ENCODE data around the gene NFIA. TPM values are rescaled to one million over a fixed set of nuclear protein-coding genes. Genes with fewer than 3 reads are reported as not detected.

The NFIA gene
- total and polyA plus RNA-seq, 8 donors, result 9.6 to 108 (median 37.2) TPM

DNA sequence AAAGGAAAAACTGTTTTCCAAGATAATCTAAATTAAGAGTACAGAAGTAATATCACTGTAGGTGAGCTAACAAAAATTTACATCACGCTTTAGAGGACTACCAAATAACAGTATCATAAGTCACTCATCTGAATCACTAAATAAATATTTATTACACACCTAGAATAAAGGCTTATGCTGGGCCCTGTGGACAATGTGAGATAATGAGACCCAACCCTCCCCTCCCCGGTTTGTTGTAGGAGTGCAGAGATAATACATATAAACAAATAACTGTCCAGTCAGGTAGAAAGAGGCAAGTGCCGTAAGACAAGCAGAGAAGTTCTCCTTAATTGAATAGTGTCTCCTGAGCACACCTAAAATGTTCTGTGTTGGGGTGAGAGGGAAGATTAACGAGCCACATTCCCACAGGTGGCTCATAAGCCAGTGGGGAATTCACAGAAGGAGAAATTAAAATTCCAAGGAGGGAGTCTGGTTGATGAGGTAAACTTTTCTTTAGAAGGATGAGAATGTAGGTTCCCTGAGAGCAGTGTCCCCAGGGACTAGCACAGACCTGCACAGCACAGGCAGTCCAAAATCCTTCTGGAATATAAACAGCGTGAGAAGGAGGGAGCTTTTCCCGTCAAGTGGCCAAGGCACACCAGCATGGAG is 241.4 kb downstream of the NFIA start:
- TF ChIP-seq, protein P1, sequence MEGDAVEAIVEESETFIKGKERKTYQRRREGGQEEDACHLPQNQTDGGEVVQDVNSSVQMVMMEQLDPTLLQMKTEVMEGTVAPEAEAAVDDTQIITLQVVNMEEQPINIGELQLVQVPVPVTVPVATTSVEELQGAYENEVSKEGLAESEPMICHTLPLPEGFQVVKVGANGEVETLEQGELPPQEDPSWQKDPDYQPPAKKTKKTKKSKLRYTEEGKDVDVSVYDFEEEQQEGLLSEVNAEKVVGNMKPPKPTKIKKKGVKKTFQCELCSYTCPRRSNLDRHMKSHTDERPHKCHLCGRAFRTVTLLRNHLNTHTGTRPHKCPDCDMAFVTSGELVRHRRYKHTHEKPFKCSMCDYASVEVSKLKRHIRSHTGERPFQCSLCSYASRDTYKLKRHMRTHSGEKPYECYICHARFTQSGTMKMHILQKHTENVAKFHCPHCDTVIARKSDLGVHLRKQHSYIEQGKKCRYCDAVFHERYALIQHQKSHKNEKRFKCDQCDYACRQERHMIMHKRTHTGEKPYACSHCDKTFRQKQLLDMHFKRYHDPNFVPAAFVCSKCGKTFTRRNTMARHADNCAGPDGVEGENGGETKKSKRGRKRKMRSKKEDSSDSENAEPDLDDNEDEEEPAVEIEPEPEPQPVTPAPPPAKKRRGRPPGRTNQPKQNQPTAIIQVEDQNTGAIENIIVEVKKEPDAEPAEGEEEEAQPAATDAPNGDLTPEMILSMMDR (IDR thresholded peaks at IDR 0.05), result no peak
- no peak for TF ChIP-seq POLR2AphosphoS5 (IDR thresholded peaks at IDR 0.05)
- TF ChIP-seq EP300 (IDR thresholded peaks at IDR 0.05), result no peak
- no peak for TF ChIP-seq POLR2A (IDR thresholded peaks at IDR 0.05)
- intact Hi-C loops (cut with DNase I; ENCODE audit: low total_unique reads), result loop anchor here (10.0 kb wide), 1 partner anchor 139 kb away; no protein-coding TSS in a partner anchor
- H3K9me3 ChIP-seq, result no peaks in the 10 kb centered on the region
- WGBS, 5 donors, result 60 to 79% (median 67%) methylated on average over 6 of the region's 6 CpGs
- no peaks in the 10 kb centered on the region for H3K36me3 ChIP-seq
- no peaks in the 10 kb centered on the region for H3K27me3 ChIP-seq
- peaks cover 28 to 60% (median 42%) of the 10 kb centered on the region in 4 donors for H3K4me1 ChIP-seq
- H3K27ac ChIP-seq, result peak overlapping the region in 4 of 5 donors; percentile 35 to 57 (median 47)
- no peak overlapping the region for H3K4me3 ChIP-seq
- no peak for DNase-seq

DNA sequence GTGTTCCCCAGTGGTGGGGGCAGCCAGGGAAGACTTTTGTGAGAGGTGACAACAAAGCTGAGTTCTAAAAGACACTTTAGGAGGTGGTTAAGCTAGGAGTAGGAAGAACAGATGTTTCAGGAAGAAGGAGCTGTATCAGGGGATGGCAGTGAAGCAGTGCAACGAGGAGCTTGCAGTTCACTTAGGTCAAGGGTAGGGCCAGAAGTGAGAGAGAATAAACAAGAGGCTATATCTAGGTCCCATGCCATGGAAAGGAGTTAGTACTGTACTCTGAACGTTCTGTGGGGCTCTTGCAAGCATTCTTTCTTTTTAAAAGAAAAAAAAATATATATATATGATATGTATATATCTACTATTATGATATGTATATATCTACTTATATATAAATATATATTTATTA is 244.4 kb downstream of the NFIA start:
- Histone ChIP-seq H3K27ac (peak overlapping the region in 2 of 5 donors; percentile 7 to 15), H3K4me1 (peaks cover 19 to 34% (median 30%) of the 10 kb centered on the region in 4 donors), H3K36me3 (no peaks in the 10 kb centered on the region), H3K27me3 (no peaks in the 10 kb centered on the region), H3K4me3 (no peak overlapping the region), H3K9me3 (no peaks in the 10 kb centered on the region)
- TF ChIP-seq POLR2A (IDR thresholded peaks at IDR 0.05) (no peak), EP300 (IDR thresholded peaks at IDR 0.05) (no peak)
- intact Hi-C loops (cut with DNase I; ENCODE audit: low total_unique reads), result loop anchor here (10.0 kb wide), 1 partner anchor 142 kb away; no protein-coding TSS in a partner anchor
- 33 to 58% (median 48%) methylated on average over 2 of the region's 2 CpGs for WGBS, 5 donors
- DNase-seq, result no peak

DNA sequence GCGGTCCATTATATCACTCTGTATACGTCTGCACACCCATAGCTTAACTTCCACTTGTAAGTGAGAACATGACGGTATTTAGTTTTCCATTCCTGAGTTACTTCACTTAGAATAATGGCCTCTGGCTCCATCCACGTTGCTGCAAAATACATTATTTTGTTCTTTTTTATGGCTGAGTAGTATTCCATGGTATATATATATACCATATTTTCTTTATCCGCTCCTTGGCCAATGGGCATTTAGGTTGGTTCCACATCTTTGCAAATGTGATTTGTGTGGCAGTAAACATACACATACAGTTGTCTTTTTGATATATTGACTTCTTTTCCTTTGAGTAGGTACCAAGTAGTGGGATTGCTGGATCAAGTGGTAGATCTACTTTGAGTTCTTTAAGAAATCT is 245.1 kb downstream of the NFIA start:
- H3K27ac ChIP-seq, result no peak overlapping the region
- DNase-seq, result no peak
- no peaks in the 10 kb centered on the region for H3K27me3 ChIP-seq
- H3K4me1 ChIP-seq, result peaks cover 19 to 29% (median 25%) of the 10 kb centered on the region in 4 donors
- H3K4me3 ChIP-seq, result no peak overlapping the region
- no peaks in the 10 kb centered on the region for H3K36me3 ChIP-seq
- TF ChIP-seq, protein P1 (IDR thresholded peaks at IDR 0.05), result no peak
- TF ChIP-seq POLR2A (IDR thresholded peaks at IDR 0.05), result no peak
- TF ChIP-seq EP300 (IDR thresholded peaks at IDR 0.05), result no peak
- intact Hi-C loops (cut with DNase I; ENCODE audit: low total_unique reads), result loop anchor here (10.0 kb wide), 1 partner anchor 143 kb away; no protein-coding TSS in a partner anchor
- WGBS, 5 donors, result 89 to 99% (median 97%) methylated on average over 5 of the region's 5 CpGs
- no peaks in the 10 kb centered on the region for H3K9me3 ChIP-seq

DNA sequence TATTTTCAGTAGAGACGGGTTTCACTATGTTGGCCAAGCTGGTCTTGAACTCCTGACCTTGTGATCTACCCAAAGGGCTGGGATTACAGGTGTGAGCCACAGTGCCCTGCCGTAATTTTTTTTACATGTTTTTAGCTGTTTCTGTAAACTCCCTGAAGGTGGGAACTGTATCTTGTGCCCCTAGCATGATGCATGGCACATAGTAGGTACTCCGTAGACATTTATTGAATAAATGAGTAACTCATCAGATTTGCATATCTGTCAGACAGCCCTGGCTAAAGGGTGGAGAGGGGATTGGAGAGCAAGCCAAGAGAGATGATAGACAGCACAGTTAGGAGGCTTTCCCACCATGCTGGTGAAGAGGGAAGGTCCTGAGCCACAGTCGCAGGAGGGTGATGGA is 247.2 kb downstream of the NFIA start:
- Histone ChIP-seq H3K27ac (no peak overlapping the region), H3K9me3 (no peaks in the 10 kb centered on the region), H3K36me3 (peaks cover 0 to 3% (median 0%) of the 10 kb centered on the region in 4 donors), H3K4me3 (no peak overlapping the region), H3K27me3 (no peaks in the 10 kb centered on the region), H3K4me1 (peaks cover 5 to 9% (median 5%) of the 10 kb centered on the region in 4 donors)
- no peak for TF ChIP-seq POLR2A (IDR thresholded peaks at IDR 0.05)
- no peak for TF ChIP-seq POLR2AphosphoS5 (IDR thresholded peaks at IDR 0.05)
- TF ChIP-seq, protein P1 (IDR thresholded peaks at IDR 0.05), result no peak
- no peak for TF ChIP-seq EP300 (IDR thresholded peaks at IDR 0.05)
- WGBS, 5 donors, result 86 to 98% (median 95%) methylated on average over 4 of the region's 4 CpGs
- intact Hi-C loops (cut with DNase I; ENCODE audit: low total_unique reads), result loop anchor here (10.0 kb wide), 1 partner anchor 145 kb away; no protein-coding TSS in a partner anchor
- DNase-seq, result no peak

DNA sequence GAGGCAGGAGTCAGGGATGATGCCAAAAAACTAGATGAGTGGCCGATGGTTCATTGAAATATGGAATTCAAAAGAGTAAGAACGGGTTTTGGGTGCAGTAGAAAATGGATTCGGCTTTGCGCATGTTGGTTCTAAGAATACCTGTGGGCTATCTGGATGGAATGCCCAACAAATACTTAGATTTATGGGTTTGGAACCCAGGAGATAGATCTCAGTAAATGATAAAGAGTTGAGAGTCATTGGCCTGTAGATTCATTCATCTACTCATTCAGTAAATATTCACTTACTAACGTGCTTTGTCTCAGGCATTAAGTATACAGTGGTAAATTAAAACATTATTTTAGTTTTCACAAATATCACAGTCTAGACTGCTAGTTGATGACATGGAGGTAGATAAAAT is 247.7 kb downstream of the NFIA start:
- TF ChIP-seq, protein P1 (IDR thresholded peaks at IDR 0.05), result no peak
- no peak for TF ChIP-seq POLR2A (IDR thresholded peaks at IDR 0.05)
- TF ChIP-seq POLR2AphosphoS5 (IDR thresholded peaks at IDR 0.05), result no peak
- no peak for TF ChIP-seq EP300 (IDR thresholded peaks at IDR 0.05)
- no peak overlapping the region for H3K27ac ChIP-seq
- DNase-seq, result no peak
- H3K4me3 ChIP-seq, result no peak overlapping the region
- intact Hi-C loops (cut with DNase I; ENCODE audit: low total_unique reads), result no loop called here
- no peaks in the 10 kb centered on the region for H3K9me3 ChIP-seq
- H3K4me1 ChIP-seq, result peaks cover 0 to 9% (median 3%) of the 10 kb centered on the region in 4 donors
- peaks cover 0 to 3% (median 0%) of the 10 kb centered on the region in 4 donors for H3K36me3 ChIP-seq
- WGBS, 5 donors, result 85 to 88% (median 88%) methylated on average over 5 of the region's 5 CpGs
- no peaks in the 10 kb centered on the region for H3K27me3 ChIP-seq
